Nucleus accumbens (tissue), 56 donors: ENCODE results near the gene FAM114A1.
"Not testable (repeated sequence)": the region's sequence is repeated elsewhere in the genome, so short reads cannot be mapped to it uniquely, and the experiment has no call there.

Source experiments
- DNase-seq, 56 donors: peaks; one replicate each; lab custom pipeline; 2025; lab: John Stamatoyannopoulos, UW

The FAM114A1 gene

GRCh38 chr4:38896940-38897339, 29.3 kb downstream of the FAM114A1 start:
- DNase-seq, result no peak

GRCh38 chr4:38898245-38898644, 30.6 kb downstream of the FAM114A1 start:
- DNase-seq, result no peak

GRCh38 chr4:38902221-38902620, 34.6 kb downstream of the FAM114A1 start:
- DNase-seq, result no peak

- no peak for DNase-seq
These were observed 35.1 kb downstream of the FAM114A1 start for GRCh38 chr4:38902695-38903094.

- no peak for DNase-seq
These were observed 36.6 kb downstream of the FAM114A1 start for GRCh38 chr4:38904090-38904666.

- DNase-seq, result no peak
These were observed 37.1 kb downstream of the FAM114A1 start for GRCh38 chr4:38904682-38905081.

GRCh38 chr4:38905652-38906385, 38.2 kb downstream of the FAM114A1 start:
- no peak for DNase-seq

- DNase-seq, result no peak
These were observed 40.2 kb downstream of the FAM114A1 start for GRCh38 chr4:38907696-38908270.

GRCh38 chr4:38909015-38909414, 41.4 kb downstream of the FAM114A1 start:
- DNase-seq, result no peak

GRCh38 chr4:38911257-38911656, 43.7 kb downstream of the FAM114A1 start:
- no peak for DNase-seq

GRCh38 chr4:38914854-38915253, 47.2 kb downstream of the FAM114A1 start:
- DNase-seq, result no peak

- DNase-seq, result not testable (repeated sequence)
These were observed 48.7 kb downstream of the FAM114A1 start for GRCh38 chr4:38916267-38916666.

- no peak for DNase-seq
These were observed 49.9 kb downstream of the FAM114A1 start for GRCh38 chr4:38917481-38918025.

- no peak for DNase-seq
These were observed 51.9 kb downstream of the FAM114A1 start for GRCh38 chr4:38919494-38919893.

GRCh38 chr4:38920186-38920585, 52.6 kb downstream of the FAM114A1 start:
- DNase-seq, result no peak

GRCh38 chr4:38920677-38921076, 53.1 kb downstream of the FAM114A1 start:
- DNase-seq, result no peak

GRCh38 chr4:38921151-38921550, 53.5 kb downstream of the FAM114A1 start:
- DNase-seq, result no peak

- DNase-seq, result no peak
These were observed 56.1 kb downstream of the FAM114A1 start for GRCh38 chr4:38923746-38924145.

- no peak for DNase-seq
These were observed 56.7 kb downstream of the FAM114A1 start for GRCh38 chr4:38924353-38924752.

- DNase-seq, result peak in 45 of 56 donors; percentile 1 to 67 (median 33)
These were observed 58.1 kb downstream of the FAM114A1 start for GRCh38 chr4:38925492-38926413.

- DNase-seq, result no peak
These were observed 59.3 kb downstream of the FAM114A1 start for GRCh38 chr4:38926896-38927295.
